GM12878 (cell line): ENCODE data around the gene A2ML1. TPM values are rescaled to one million over a fixed set of nuclear protein-coding genes. Genes with fewer than 3 reads are reported as not detected.
A peak's percentile ranks its signal among the peaks of the same experiment; 100 is the strongest.

Experiments
- ATAC-seq: fragments of 200-7000 bp; cut with Tn5 transposase; 3 replicates; pipeline ENCODE4 v1.9.1; 2020; ENCODE audit warnings: mild to moderate bottlenecking, moderate library complexity
- BruUV-seq: library from RNA; stranded (reverse); fragments of 400-500 nt; replicated peaks from 2 replicates; lab custom pipeline; 2021; lab: Mats Ljungman, UMichigan
- CTCF ChIA-PET: fragments of 300-600 bp; sonication (Branson Sonifier 250); formaldehyde crosslinking; extraction: SDS; loops from one replicate; lab custom pipeline; 2021; ENCODE audit warnings: inconsistent platforms; lab: Yijun Ruan, JAX
- POLR2A ChIA-PET: fragments of 350-600 bp; formaldehyde crosslinking; extraction: SDS; loops from one replicate; lab custom pipeline; 2021; ENCODE audit warnings: inconsistent platforms; lab: Charles Lee
- RAD21 ChIA-PET: fragments of 300-600 bp; sonication (Branson Sonifier 250); formaldehyde crosslinking; loops from one replicate; lab custom pipeline; 2023; ENCODE audit warnings: antibody characterized with exemption; ENCODE audit not compliant: unreplicated experiment; lab: Charles Lee
- SMC1A ChIA-PET: fragments of 300-600 bp; sonication (Branson Sonifier 250); formaldehyde crosslinking; loops from one replicate; lab custom pipeline; 2023; ENCODE audit not compliant: unreplicated experiment, uncharacterized antibody; lab: Charles Lee
- DNase-seq: peaks from one replicate; pipeline ENCODE4 v3.0.0-alpha.2; 2011; ENCODE audit warnings: low read depth, low spot score
- FAIRE-seq: peaks from 3 replicates; lab custom pipeline; 2011; peaks lifted over from hg19 to GRCh38; lab: Jason Lieb, UNC
- H2AFZ ChIP-seq: 2 replicates; pipeline ENCODE4 v1.6.0; 2011; ENCODE audit warnings: low read depth, low read length, control low read depth; ENCODE audit not compliant: control insufficient read depth
- H3K27ac ChIP-seq: 2 replicates; pipeline ENCODE4 v1.5.1; 2011; ENCODE audit warnings: control low read depth; ENCODE audit not compliant: control insufficient read depth, insufficient read depth
- H3K27me3 ChIP-seq, 2 experiments: replicated peaks in 1 of 2; 2 replicates each; pipeline versions ENCODE4 v1.6.0 to v1.6.1; 2011; ENCODE audit warnings: low read length in 1 of 2; ENCODE audit not compliant: control insufficient read depth in 2 of 2, insufficient read depth in 2 of 2
- H3K36me3 ChIP-seq, 2 experiments: 2 replicates each; pipeline ENCODE4 v1.5.1; 2011; ENCODE audit warnings: low read length in 1 of 2; ENCODE audit not compliant: control insufficient read depth in 2 of 2, insufficient read depth in 2 of 2
- H3K4me1 ChIP-seq: 2 replicates; pipeline ENCODE4 v1.6.1; 2011; ENCODE audit warnings: mild to moderate bottlenecking, low read length, moderate library complexity, mixed read lengths; ENCODE audit not compliant: control insufficient read depth, insufficient read depth
- H3K4me2 ChIP-seq: 2 replicates; pipeline ENCODE4 v1.6.0; 2011; ENCODE audit warnings: control low read depth; ENCODE audit not compliant: control insufficient read depth, insufficient read depth
- H3K4me3 ChIP-seq: fragments of 200-600 bp; sonication (generic); 2 replicates; pipeline ENCODE4 v1.5.1; 2016
- H3K79me2 ChIP-seq: 2 replicates; pipeline ENCODE4 v1.6.0; 2011; ENCODE audit warnings: low read length; ENCODE audit not compliant: control insufficient read depth, insufficient read depth
- H3K9ac ChIP-seq: 2 replicates; pipeline ENCODE4 v1.8.0; 2011; ENCODE audit warnings: low read length, control low read depth, mixed read lengths; ENCODE audit not compliant: control insufficient read depth, insufficient read depth
- H3K9me3 ChIP-seq: replicated peaks from 3 replicates; pipeline ENCODE4 v1.5.1; 2011; ENCODE audit warnings: mild to moderate bottlenecking, low read length; ENCODE audit not compliant: control insufficient read depth, insufficient read depth
- H4K20me1 ChIP-seq: 2 replicates; pipeline ENCODE4 v1.6.0; 2011; ENCODE audit not compliant: control insufficient read depth, insufficient read depth
- BCL3 ChIP-seq: IDR thresholded peaks from 2 replicates; pipeline ENCODE4 v1.6.1; 2011; ENCODE audit warnings: borderline replicate concordance, low read depth, mild to moderate bottlenecking, moderate library complexity, low read length; ENCODE audit not compliant: insufficient read depth, poor library complexity, severe bottlenecking
- CHD1 ChIP-seq: IDR thresholded peaks from 2 replicates; pipeline ENCODE4 v1.6.1; 2012; ENCODE audit warnings: low read depth, low read length, improper control_type of control experiment
- E4F1 ChIP-seq: fragments of 450-650 bp; IDR thresholded peaks from 2 replicates; pipeline ENCODE4 v1.6.1; 2018; ENCODE audit warnings: borderline replicate concordance, mild to moderate bottlenecking; ENCODE audit not compliant: partially characterized antibody
- IKZF2 ChIP-seq, 2 experiments: fragments of 450-650 bp; IDR thresholded peaks; 2 replicates each; pipeline ENCODE4 v1.6.1; 2017; ENCODE audit warnings: mild to moderate bottlenecking in 2 of 2, moderate library complexity in 2 of 2
- LARP7 ChIP-seq: fragments of 450-650 bp; IDR thresholded peaks from 2 replicates; pipeline ENCODE4 v1.6.1; 2017; ENCODE audit warnings: mild to moderate bottlenecking
- MAX ChIP-seq: IDR thresholded peaks from 2 replicates; pipeline ENCODE4 v1.6.1; 2012; ENCODE audit warnings: low read depth, low read length, improper control_type of control experiment
- MXI1 ChIP-seq: fragments of 150-350 bp; IDR thresholded peaks from 2 replicates; pipeline ENCODE4 v1.6.1; 2011; ENCODE audit warnings: low read depth, mild to moderate bottlenecking, inconsistent platforms, low read length, improper control_type of control experiment
- NR2C2 ChIP-seq: IDR thresholded peaks from 2 replicates; pipeline ENCODE4 v1.6.1; 2011; ENCODE audit warnings: borderline replicate concordance, low read depth; ENCODE audit not compliant: control insufficient read depth, insufficient read length
- PAX8 ChIP-seq: fragments of 450-650 bp; IDR thresholded peaks from 2 replicates; pipeline ENCODE4 v1.6.1; 2017; ENCODE audit warnings: mild to moderate bottlenecking, moderate library complexity
- PML ChIP-seq: IDR thresholded peaks from 2 replicates; pipeline ENCODE4 v1.6.1; 2012; ENCODE audit warnings: low read length, inconsistent platforms
- POLR2A ChIP-seq: IDR thresholded peaks from 2 replicates; pipeline ENCODE4 v1.6.1; 2011; ENCODE audit warnings: low read depth, mild to moderate bottlenecking, low read length
- SIX5 ChIP-seq: IDR thresholded peaks from 2 replicates; pipeline ENCODE4 v1.6.1; 2011; ENCODE audit warnings: mild to moderate bottlenecking, low read depth, low read length, moderate library complexity; ENCODE audit not compliant: severe bottlenecking
- SMARCA5 ChIP-seq: fragments of 450-650 bp; IDR thresholded peaks from 2 replicates; pipeline ENCODE4 v1.6.1; 2017; ENCODE audit warnings: mild to moderate bottlenecking
- TARDBP ChIP-seq: IDR thresholded peaks from 2 replicates; pipeline ENCODE4 v1.6.1; 2016; ENCODE audit warnings: borderline replicate concordance
- WRNIP1 ChIP-seq: IDR thresholded peaks from 2 replicates; pipeline ENCODE4 v1.6.1; 2011; ENCODE audit warnings: low read depth, low read length, improper control_type of control experiment, borderline replicate concordance
- ZBTB11 ChIP-seq: fragments of 450-650 bp; formaldehyde crosslinking; IDR thresholded peaks from 2 replicates; pipeline ENCODE4 v1.5.0; 2022; ENCODE audit warnings: mild to moderate bottlenecking, missing genetic modification characterization
- ZNF24 ChIP-seq: fragments of 450-650 bp; IDR thresholded peaks from 2 replicates; pipeline ENCODE4 v1.6.1; 2017; ENCODE audit warnings: antibody characterized with exemption, mild to moderate bottlenecking
- WGBS: methylation state at CpG from one replicate; pipeline ENCODE4 v1.1.6; 2016; ENCODE audit warnings: low lambda C conversion rate; ENCODE audit not compliant: insufficient replicate concordance, insufficient coverage; ENCODE audit errors: missing lambda C conversion rate; 5-methylcytosine and 5-hydroxymethylcytosine counted together
- in situ Hi-C: fragments of 300-500 bp; cut with MboI; formaldehyde crosslinking; loops from 9 replicates; pipeline ENCODE4 v1.14.3; 2018; ENCODE audit warnings: mixed read lengths
- intact Hi-C: fragments of 100-400 bp; cut with micrococcal nuclease; formaldehyde crosslinking; loops from one replicate; pipeline ENCODE4 v1.14.2; 2022; ENCODE audit not compliant: unreplicated experiment
- polyA plus RNA-seq, 11 experiments: library from polyadenylated mRNA; depleted of rRNA in 4 of 11; unstranded in 6 of 11; stranded (reverse) in 5 of 11; fragments of >200 nt; fragmentation: Nextera tagmentation in 4 of 11; fragmentation: Illumina TruSeq in 1 of 11; extraction: Ambion mirVana in 4 of 11; extraction: Trizol in 1 of 11; gene quantifications; 1 replicate in 1 of 11; 2 replicates in 10 of 11; pipeline versions ENCODE4 v1.2.1 to v1.2.3, GENCODE V29; 2011 to 2016; ENCODE audit warnings: inconsistent platforms in 2 of 11, missing spikeins in 2 of 11, low read depth in 1 of 11
- total RNA-seq, 4 experiments: library from RNA; depleted of rRNA in 3 of 4; stranded (reverse); fragments of >200 nt in 3 of 4; fragmentation: Illumina TruSeq in 1 of 4; extraction: Trizol in 1 of 4; gene quantifications; 2 replicates each; pipeline versions ENCODE4 v1.2.1 to v1.2.3, GENCODE V29; 2013 to 2021

Gene A2ML1
- total and polyA plus RNA-seq, 10 of the 15 experiments (the other 5 are each of a cell fraction or from before 2014, with no cell fraction given): not detected

GRCh38 chr12:8913702-8914032 is 91.2 kb downstream of the A2ML1 start:
- intact Hi-C loops: loop anchor here (10.0 kb wide), 1 partner anchor 131 kb away; no protein-coding TSS in a partner anchor
- FAIRE-seq: no peak
- BruUV-seq: no TSS peak
- H3K9me3 ChIP-seq: no peaks in the 10 kb centered on the region
- H3K4me2 ChIP-seq: peak overlapping the region; percentile 66
- H3K9ac ChIP-seq: no peak overlapping the region
- ChIA-PET SMC1A (interaction anchor here (1.5 to 2.8 kb wide), 3 partner anchors 34 to 124 kb away, joined by 4 to 12 read pairs (median 8); partner anchors contain the start of gene M6PR), RAD21 (interaction anchor here (2.1 kb wide), 1 partner anchor 35 kb away, joined by 14 read pairs; the partner anchor contains the start of gene M6PR), CTCF (interaction anchor here (0.9 to 1.9 kb wide), 2 partner anchors 125 to 369 kb away, joined by 4 to 7 read pairs; no protein-coding TSS in a partner anchor), POLR2A (no interaction called here)
- TF ChIP-seq LARP7 (no peak), PML (no peak), ZBTB11 (CRISPR knock-in tag) (no peak), E4F1 (no peak), CHD1 (no peak), IKZF2 (IDR thresholded peaks at IDR 0.05) (no peak), TARDBP (no peak), MXI1 (no peak), SMARCA5 (no peak), PAX8 (no peak), NR2C2 (no peak), POLR2A (no peak), BCL3 (no peak), WRNIP1 (no peak), ZNF24 (no peak), SIX5 (no peak), MAX (no peak)
- in situ Hi-C loops: no loop called here
- DNase-seq: no peak
- peak overlapping the region; percentile 61 for H2AFZ ChIP-seq
- H4K20me1 ChIP-seq: no peaks in the 10 kb centered on the region
- WGBS: 19% methylated on average over 6 of the region's 6 CpGs
- peaks cover 4% of the 10 kb centered on the region for H3K4me1 ChIP-seq
- no peak overlapping the region for H3K27ac ChIP-seq
- H3K36me3 ChIP-seq: no peaks in the 10 kb centered on the region
- H3K79me2 ChIP-seq: no peaks in the 10 kb centered on the region
- ATAC-seq: no peak
- no peaks in the 10 kb centered on the region; a peak in 1 of 4 replicates for H3K27me3 ChIP-seq
- H3K4me3 ChIP-seq: peak overlapping the region; percentile 74; the same call in 1 of the 2 replicates
